Measurements from ENCODE around the gene KBTBD13. TPM values are rescaled to one million over a fixed set of nuclear protein-coding genes. Genes with fewer than 3 reads are reported as not detected.
A peak's percentile ranks its signal among the peaks of the same experiment; 100 is the strongest.

Gene KBTBD13
- total and polyA plus RNA-seq, 2 donors = under 0.01 TPM

- Histone ChIP-seq H3K27ac (ENCODE audit: low read depth in 1 of 2, low read length in 1 of 2) (no peak overlapping the region), H3K4me1 (ENCODE audit: control insufficient read depth in 2 of 2, insufficient read depth in 2 of 2, low read length in 2 of 2) (peaks cover 2 to 14% of the 10 kb centered on the region in 2 donors), H3K9me3 (ENCODE audit: control insufficient read depth in 2 of 2, insufficient read depth in 1 of 2, low read length in 1 of 2) (no peaks in the 10 kb centered on the region), H3K36me3 (ENCODE audit: control insufficient read depth in 2 of 2, insufficient read depth in 2 of 2, low read length in 1 of 2) (no peaks in the 10 kb centered on the region), H3K4me3 (ENCODE audit: low read length in 2 of 2) (no peak overlapping the region), H3K27me3 (ENCODE audit: control insufficient read depth in 2 of 2, insufficient read depth in 1 of 2, low read length in 1 of 2) (peaks cover 3 to 34% of the 10 kb centered on the region in 2 donors)
- 6% methylated on average over 7 of the region's 7 CpGs for WGBS
- DNase-seq (ENCODE audit: low read depth in 6 of 9, low spot score in 9 of 9) = peak in 4 of 9 donors; percentile 13 to 39 (median 22)
These were observed 5.9 kb downstream of the KBTBD13 start for GRCh38 chr15:65082303-65082953.

- no peaks in the 10 kb centered on the region for H3K36me3 ChIP-seq (ENCODE audit: control insufficient read depth in 2 of 2, insufficient read depth in 2 of 2, low read length in 1 of 2)
- H3K27ac ChIP-seq (ENCODE audit: low read depth in 1 of 2, low read length in 1 of 2) = no peak overlapping the region
These were observed 6.7 kb downstream of the KBTBD13 start for GRCh38 chr15:65083262-65083701.

GRCh38 chr15:65084500-65085206 lies 8.1 kb downstream of the KBTBD13 start:
- Histone ChIP-seq H3K36me3 (ENCODE audit: control insufficient read depth in 2 of 2, insufficient read depth in 2 of 2, low read length in 1 of 2) (no peaks in the 10 kb centered on the region), H3K27ac (ENCODE audit: low read depth in 1 of 2, low read length in 1 of 2) (no peak overlapping the region), H3K4me1 (ENCODE audit: control insufficient read depth in 2 of 2, insufficient read depth in 2 of 2, low read length in 2 of 2) (peaks cover 2 to 16% of the 10 kb centered on the region in 2 donors), H3K27me3 (ENCODE audit: control insufficient read depth in 2 of 2, insufficient read depth in 1 of 2, low read length in 1 of 2) (peaks cover 0 to 12% of the 10 kb centered on the region in 2 donors), H3K4me3 (ENCODE audit: low read length in 2 of 2) (no peak overlapping the region), H3K9me3 (ENCODE audit: control insufficient read depth in 2 of 2, insufficient read depth in 1 of 2, low read length in 1 of 2) (no peaks in the 10 kb centered on the region)
- DNase-seq (ENCODE audit: low read depth in 6 of 9, low spot score in 9 of 9) = no peak
- 90% methylated on average over 7 of the region's 7 CpGs for WGBS

More at GRCh38 chr15:65083262-65083701, 6.7 kb downstream of the KBTBD13 start:
- Histone ChIP-seq H3K27me3 (ENCODE audit: control insufficient read depth in 2 of 2, insufficient read depth in 1 of 2, low read length in 1 of 2) (peaks cover 0 to 25% of the 10 kb centered on the region in 2 donors), H3K9me3 (ENCODE audit: control insufficient read depth in 2 of 2, insufficient read depth in 1 of 2, low read length in 1 of 2) (no peaks in the 10 kb centered on the region), H3K4me1 (ENCODE audit: control insufficient read depth in 2 of 2, insufficient read depth in 2 of 2, low read length in 2 of 2) (peaks cover 2 to 12% of the 10 kb centered on the region in 2 donors), H3K4me3 (ENCODE audit: low read length in 2 of 2) (no peak overlapping the region)
- DNase-seq (ENCODE audit: low read depth in 6 of 9, low spot score in 9 of 9) = no peak
- WGBS = 87% methylated on average over 7 of the region's 7 CpGs

GRCh38 chr15:65085207-65085753 lies 8.7 kb downstream of the KBTBD13 start:
- 97% methylated on average over 8 of the region's 8 CpGs for WGBS
- peaks cover 2 to 16% of the 10 kb centered on the region in 2 donors for H3K4me1 ChIP-seq (ENCODE audit: control insufficient read depth in 2 of 2, insufficient read depth in 2 of 2, low read length in 2 of 2)
- H3K9me3 ChIP-seq (ENCODE audit: control insufficient read depth in 2 of 2, insufficient read depth in 1 of 2, low read length in 1 of 2) = no peaks in the 10 kb centered on the region
- H3K27me3 ChIP-seq (ENCODE audit: control insufficient read depth in 2 of 2, insufficient read depth in 1 of 2, low read length in 1 of 2) = peaks cover 0 to 12% of the 10 kb centered on the region in 2 donors
- H3K27ac ChIP-seq (ENCODE audit: low read depth in 1 of 2, low read length in 1 of 2) = no peak overlapping the region
- DNase-seq (ENCODE audit: low read depth in 6 of 9, low spot score in 9 of 9) = no peak
- H3K4me3 ChIP-seq (ENCODE audit: low read length in 2 of 2) = no peak overlapping the region
- no peaks in the 10 kb centered on the region for H3K36me3 ChIP-seq (ENCODE audit: control insufficient read depth in 2 of 2, insufficient read depth in 2 of 2, low read length in 1 of 2)

- DNase-seq (ENCODE audit: low read depth in 6 of 9, low spot score in 9 of 9) = no peak
- 95% methylated on average over 6 of the region's 6 CpGs for WGBS
- Histone ChIP-seq H3K27ac (ENCODE audit: low read depth in 1 of 2, low read length in 1 of 2) (no peak overlapping the region), H3K36me3 (ENCODE audit: control insufficient read depth in 2 of 2, insufficient read depth in 2 of 2, low read length in 1 of 2) (peaks cover 0 to 2% of the 10 kb centered on the region in 2 donors), H3K4me1 (ENCODE audit: control insufficient read depth in 2 of 2, insufficient read depth in 2 of 2, low read length in 2 of 2) (peaks cover 2 to 16% of the 10 kb centered on the region in 2 donors), H3K9me3 (ENCODE audit: control insufficient read depth in 2 of 2, insufficient read depth in 1 of 2, low read length in 1 of 2) (no peaks in the 10 kb centered on the region), H3K27me3 (ENCODE audit: control insufficient read depth in 2 of 2, insufficient read depth in 1 of 2, low read length in 1 of 2) (peaks cover 0 to 12% of the 10 kb centered on the region in 2 donors), H3K4me3 (ENCODE audit: low read length in 2 of 2) (no peak overlapping the region)
These were observed 9.6 kb downstream of the KBTBD13 start for GRCh38 chr15:65085990-65086679.

- DNase-seq (ENCODE audit: low read depth in 6 of 9, low spot score in 9 of 9) = peak in 1 of 9 donors; percentile 13
- 81% methylated on average over 6 of the region's 6 CpGs for WGBS
These were observed 10.2 kb downstream of the KBTBD13 start for GRCh38 chr15:65086680-65087111.

GRCh38 chr15:65087411-65087810 lies 10.9 kb downstream of the KBTBD13 start:
- WGBS = 95% methylated on average over 3 of the region's 3 CpGs
- Histone ChIP-seq H3K4me3 (ENCODE audit: low read length in 2 of 2) (no peak overlapping the region), H3K9me3 (ENCODE audit: control insufficient read depth in 2 of 2, insufficient read depth in 1 of 2, low read length in 1 of 2) (no peaks in the 10 kb centered on the region), H3K27me3 (ENCODE audit: control insufficient read depth in 2 of 2, insufficient read depth in 1 of 2, low read length in 1 of 2) (peaks cover 0 to 10% of the 10 kb centered on the region in 2 donors), H3K4me1 (ENCODE audit: control insufficient read depth in 2 of 2, insufficient read depth in 2 of 2, low read length in 2 of 2) (peaks cover 0 to 6% of the 10 kb centered on the region in 2 donors), H3K27ac (ENCODE audit: low read depth in 1 of 2, low read length in 1 of 2) (no peak overlapping the region), H3K36me3 (ENCODE audit: control insufficient read depth in 2 of 2, insufficient read depth in 2 of 2, low read length in 1 of 2) (peaks cover 0 to 2% of the 10 kb centered on the region in 2 donors)
- DNase-seq (ENCODE audit: low read depth in 6 of 9, low spot score in 9 of 9) = no peak

More at GRCh38 chr15:65086680-65087111, 10.2 kb downstream of the KBTBD13 start:
- Histone ChIP-seq H3K4me1 (ENCODE audit: control insufficient read depth in 2 of 2, insufficient read depth in 2 of 2, low read length in 2 of 2) (peaks cover 1 to 13% of the 10 kb centered on the region in 2 donors), H3K27me3 (ENCODE audit: control insufficient read depth in 2 of 2, insufficient read depth in 1 of 2, low read length in 1 of 2) (peaks cover 0 to 12% of the 10 kb centered on the region in 2 donors), H3K4me3 (ENCODE audit: low read length in 2 of 2) (no peak overlapping the region), H3K27ac (ENCODE audit: low read depth in 1 of 2, low read length in 1 of 2) (no peak overlapping the region), H3K36me3 (ENCODE audit: control insufficient read depth in 2 of 2, insufficient read depth in 2 of 2, low read length in 1 of 2) (peaks cover 0 to 2% of the 10 kb centered on the region in 2 donors), H3K9me3 (ENCODE audit: control insufficient read depth in 2 of 2, insufficient read depth in 1 of 2, low read length in 1 of 2) (no peaks in the 10 kb centered on the region)

- DNase-seq (ENCODE audit: low read depth in 6 of 9, low spot score in 9 of 9) = no peak
- Histone ChIP-seq H3K27me3 (ENCODE audit: control insufficient read depth in 2 of 2, insufficient read depth in 1 of 2, low read length in 1 of 2) (peaks cover 0 to 8% of the 10 kb centered on the region in 2 donors), H3K9me3 (ENCODE audit: control insufficient read depth in 2 of 2, insufficient read depth in 1 of 2, low read length in 1 of 2) (no peaks in the 10 kb centered on the region), H3K27ac (ENCODE audit: low read depth in 1 of 2, low read length in 1 of 2) (no peak overlapping the region), H3K4me3 (ENCODE audit: low read length in 2 of 2) (no peak overlapping the region), H3K4me1 (ENCODE audit: control insufficient read depth in 2 of 2, insufficient read depth in 2 of 2, low read length in 2 of 2) (peaks cover 0 to 4% of the 10 kb centered on the region in 2 donors), H3K36me3 (ENCODE audit: control insufficient read depth in 2 of 2, insufficient read depth in 2 of 2, low read length in 1 of 2) (peaks cover 0 to 2% of the 10 kb centered on the region in 2 donors)
- 91% methylated on average over 13 of the region's 13 CpGs for WGBS
These were observed 11.5 kb downstream of the KBTBD13 start for GRCh38 chr15:65087873-65088642.

Data from thymus (tissue), 11 donors.